Right atrium auricular region (tissue), 2 donors: ENCODE measurements around the gene PLCL1. TPM values are rescaled to one million over a fixed set of nuclear protein-coding genes. Genes with fewer than 3 reads are reported as not detected.

Source experiments
- DNase-seq: peaks from one replicate; pipeline ENCODE4 v3.0.0-alpha.2; 2019; ENCODE audit warnings: low spot score
- H3K27ac ChIP-seq, 2 donors: fragments of 200-600 bp; sonication (generic); 1 replicate in 1 of 2; 2 replicates in 1 of 2; pipeline ENCODE4 v1.5.1; 2016 to 2019
- H3K27me3 ChIP-seq, 2 donors: fragments of 200-600 bp; sonication (generic); one replicate each; pipeline versions ENCODE4 v1.5.1 to v1.6.0; 2017 to 2019
- H3K36me3 ChIP-seq: fragments of 200-600 bp; sonication (generic); one replicate; pipeline ENCODE4 v1.5.1; 2016
- H3K4me1 ChIP-seq, 2 donors: fragments of 200-600 bp; sonication (generic); one replicate each; pipeline versions ENCODE4 v1.5.1 to v1.6.0; 2017 to 2019
- H3K4me3 ChIP-seq, 2 donors: fragments of 200-600 bp; sonication (generic); 1 replicate in 1 of 2; 2 replicates in 1 of 2; pipeline ENCODE4 v1.5.1; 2017 to 2019; ENCODE audit warnings: mild to moderate bottlenecking in 1 of 2, moderate library complexity in 1 of 2
- H3K9me3 ChIP-seq, 2 donors: fragments of 200-600 bp; sonication (generic); one replicate each; pipeline ENCODE4 v1.5.1; 2019
- CTCF ChIP-seq, 2 donors: fragments of 200-600 bp; sonication (generic); IDR thresholded peaks; one replicate each; pipeline ENCODE4 v1.5.1; 2019; ENCODE audit warnings: antibody characterized with exemption in 2 of 2
- total RNA-seq, 2 donors: library from RNA; depleted of rRNA; stranded (reverse); fragments of >200 nt; gene quantifications; one replicate each; pipeline ENCODE4 v1.1.0, GENCODE V29; 2016

The PLCL1 gene
- total RNA-seq, 2 donors from 2014 or later, result 26.8 to 32.0 TPM

GRCh38 chr2:197993830-197994229, 189.4 kb downstream of the PLCL1 start:
- H3K9me3 ChIP-seq, result no peaks in the 10 kb centered on the region
- H3K36me3 ChIP-seq, result no peaks in the 10 kb centered on the region
- peaks cover 0 to 13% of the 10 kb centered on the region in 2 donors for H3K4me1 ChIP-seq
- no peak overlapping the region for H3K4me3 ChIP-seq
- DNase-seq, result no peak
- H3K27me3 ChIP-seq, result no peaks in the 10 kb centered on the region
- TF ChIP-seq CTCF (IDR thresholded peaks at IDR 0.05), result no peak
- H3K27ac ChIP-seq, result no peak overlapping the region

- Histone ChIP-seq H3K36me3 (no peaks in the 10 kb centered on the region), H3K27ac (no peak overlapping the region), H3K9me3 (no peaks in the 10 kb centered on the region), H3K27me3 (no peaks in the 10 kb centered on the region), H3K4me3 (no peak overlapping the region), H3K4me1 (peaks cover 0 to 13% of the 10 kb centered on the region in 2 donors)
- DNase-seq, result no peak
- TF ChIP-seq CTCF (IDR thresholded peaks at IDR 0.05), result no peak
These were observed 190.4 kb downstream of the PLCL1 start for GRCh38 chr2:197994751-197995150.

GRCh38 chr2:197996583-197996982, 192.2 kb downstream of the PLCL1 start:
- TF ChIP-seq CTCF (IDR thresholded peaks at IDR 0.05), result no peak
- no peak for DNase-seq
- no peaks in the 10 kb centered on the region for H3K27me3 ChIP-seq
- H3K9me3 ChIP-seq, result no peaks in the 10 kb centered on the region
- H3K4me3 ChIP-seq, result no peak overlapping the region
- H3K27ac ChIP-seq, result no peak overlapping the region
- H3K36me3 ChIP-seq, result no peaks in the 10 kb centered on the region
- peaks cover 0 to 13% of the 10 kb centered on the region in 2 donors for H3K4me1 ChIP-seq

GRCh38 chr2:197997083-197997541, 192.7 kb downstream of the PLCL1 start:
- H3K4me1 ChIP-seq, result peaks cover 0 to 13% of the 10 kb centered on the region in 2 donors
- no peak overlapping the region for H3K4me3 ChIP-seq
- no peak overlapping the region for H3K27ac ChIP-seq

GRCh38 chr2:197998702-197999101, 194.3 kb downstream of the PLCL1 start:
- Histone ChIP-seq H3K36me3 (no peaks in the 10 kb centered on the region), H3K27me3 (no peaks in the 10 kb centered on the region), H3K27ac (no peak overlapping the region), H3K4me1 (peaks cover 0 to 13% of the 10 kb centered on the region in 2 donors), H3K9me3 (no peaks in the 10 kb centered on the region), H3K4me3 (no peak overlapping the region)
- no peak for DNase-seq
- no peak for TF ChIP-seq CTCF (IDR thresholded peaks at IDR 0.05)

More at GRCh38 chr2:197997083-197997541, 192.7 kb downstream of the PLCL1 start:
- no peak for DNase-seq
- no peaks in the 10 kb centered on the region for H3K27me3 ChIP-seq
- no peak for TF ChIP-seq CTCF (IDR thresholded peaks at IDR 0.05)
- no peaks in the 10 kb centered on the region for H3K9me3 ChIP-seq
- H3K36me3 ChIP-seq, result no peaks in the 10 kb centered on the region

GRCh38 chr2:198000417-198000816, 196.0 kb downstream of the PLCL1 start:
- no peaks in the 10 kb centered on the region for H3K9me3 ChIP-seq
- H3K4me3 ChIP-seq, result no peak overlapping the region
- no peak for TF ChIP-seq CTCF (IDR thresholded peaks at IDR 0.05)
- H3K27me3 ChIP-seq, result no peaks in the 10 kb centered on the region
- H3K36me3 ChIP-seq, result no peaks in the 10 kb centered on the region
- peaks cover 0 to 13% of the 10 kb centered on the region in 2 donors for H3K4me1 ChIP-seq
- no peak for DNase-seq
- no peak overlapping the region for H3K27ac ChIP-seq
